Measurements from ENCODE around the gene TSEN54.

- TF ChIP-seq CTCF (IDR thresholded peaks at IDR 0.05) (no peak), POLR2A (IDR thresholded peaks at IDR 0.05) (no peak)
These were observed 34.9 kb upstream of the TSEN54 start for GRCh38 chr17:75481194-75482068.
